Measurements from ENCODE around the gene VPS26C.

VPS26C gene

GRCh38 chr21:37200641-37201480 is 66.3 kb downstream of the VPS26C start:
- H3K9me2 ChIP-seq (ENCODE audit: low read depth, low read length): no peaks in the 10 kb centered on the region
- peaks cover 57% of the 10 kb centered on the region; the same call in 1 of the 2 replicates for H3K36me3 ChIP-seq (ENCODE audit: insufficient read depth, low read length)
- no peak overlapping the region for H3K9ac ChIP-seq (ENCODE audit: low read length)

GRCh38 chr21:37199057-37199924 is 67.8 kb downstream of the VPS26C start:
- Histone ChIP-seq H3K27ac (ENCODE audit: low read depth, low read length, poor library complexity, severe bottlenecking) (no peak overlapping the region), H3K9me2 (ENCODE audit: low read depth, low read length) (no peaks in the 10 kb centered on the region), H3K4me1 (ENCODE audit: insufficient read depth, low read length, severe bottlenecking) (no peaks in the 10 kb centered on the region), H3K9me3 (ENCODE audit: low read length) (no peaks in the 10 kb centered on the region), H3K79me2 (ENCODE audit: insufficient read depth, low read length) (no peaks in the 10 kb centered on the region), H3K4me3 (ENCODE audit: low read depth, low read length, poor library complexity, severe bottlenecking) (no peak overlapping the region), H3K9ac (ENCODE audit: low read length) (no peak overlapping the region), H3K4me2 (ENCODE audit: low read length) (no peak overlapping the region), H2AFZ (ENCODE audit: low read length) (no peak overlapping the region), H3F3A (ENCODE audit: insufficient read depth, low read length) (no peaks in the 10 kb centered on the region), H3K36me3 (ENCODE audit: insufficient read depth, low read length) (peaks cover 73% of the 10 kb centered on the region), H4K20me1 (ENCODE audit: insufficient read depth, low read length) (no peaks in the 10 kb centered on the region), H3K27me3 (ENCODE audit: insufficient read depth, low read length) (no peaks in the 10 kb centered on the region)
- no peak for TF ChIP-seq EZH2 (IDR thresholded peaks at IDR 0.05; ENCODE audit: borderline replicate concordance, low read length)
- TF ChIP-seq CTCF (IDR thresholded peaks at IDR 0.05; ENCODE audit: low read length): no peak

More at GRCh38 chr21:37200641-37201480, 66.3 kb downstream of the VPS26C start:
- Histone ChIP-seq H3K4me3 (ENCODE audit: low read depth, low read length, poor library complexity, severe bottlenecking) (no peak overlapping the region), H2AFZ (ENCODE audit: low read length) (no peak overlapping the region), H3K27me3 (ENCODE audit: insufficient read depth, low read length) (no peaks in the 10 kb centered on the region), H4K20me1 (ENCODE audit: insufficient read depth, low read length) (no peaks in the 10 kb centered on the region), H3K4me1 (ENCODE audit: insufficient read depth, low read length, severe bottlenecking) (no peaks in the 10 kb centered on the region), H3K4me2 (ENCODE audit: low read length) (no peak overlapping the region), H3K79me2 (ENCODE audit: insufficient read depth, low read length) (no peaks in the 10 kb centered on the region), H3K27ac (ENCODE audit: low read depth, low read length, poor library complexity, severe bottlenecking) (no peak overlapping the region), H3F3A (ENCODE audit: insufficient read depth, low read length) (no peaks in the 10 kb centered on the region), H3K9me3 (ENCODE audit: low read length) (no peaks in the 10 kb centered on the region)
- TF ChIP-seq EZH2 (IDR thresholded peaks at IDR 0.05; ENCODE audit: borderline replicate concordance, low read length) (no peak), CTCF (IDR thresholded peaks at IDR 0.05; ENCODE audit: low read length) (no peak)

- TF ChIP-seq CTCF (IDR thresholded peaks at IDR 0.05; ENCODE audit: low read length) (no peak), EZH2 (IDR thresholded peaks at IDR 0.05; ENCODE audit: borderline replicate concordance, low read length) (no peak)
- H2AFZ ChIP-seq (ENCODE audit: low read length): no peak overlapping the region
- H3K27me3 ChIP-seq (ENCODE audit: insufficient read depth, low read length): no peaks in the 10 kb centered on the region
- H4K20me1 ChIP-seq (ENCODE audit: insufficient read depth, low read length): no peaks in the 10 kb centered on the region
- H3K9ac ChIP-seq (ENCODE audit: low read length): no peak overlapping the region
- no peak overlapping the region for H3K4me2 ChIP-seq (ENCODE audit: low read length)
- H3F3A ChIP-seq (ENCODE audit: insufficient read depth, low read length): no peaks in the 10 kb centered on the region
- H3K27ac ChIP-seq (ENCODE audit: low read depth, low read length, poor library complexity, severe bottlenecking): no peak overlapping the region
- H3K79me2 ChIP-seq (ENCODE audit: insufficient read depth, low read length): no peaks in the 10 kb centered on the region
- no peaks in the 10 kb centered on the region for H3K9me3 ChIP-seq (ENCODE audit: low read length)
- no peaks in the 10 kb centered on the region for H3K9me2 ChIP-seq (ENCODE audit: low read depth, low read length)
- peaks cover 81% of the 10 kb centered on the region for H3K36me3 ChIP-seq (ENCODE audit: insufficient read depth, low read length)
- H3K4me1 ChIP-seq (ENCODE audit: insufficient read depth, low read length, severe bottlenecking): no peaks in the 10 kb centered on the region
- H3K4me3 ChIP-seq (ENCODE audit: low read depth, low read length, poor library complexity, severe bottlenecking): no peak overlapping the region
Measured at GRCh38 chr21:37197746-37198145, 69.4 kb downstream of the VPS26C start.
